ENCODE results near the gene KCTD6.
A peak's percentile ranks its signal among the peaks of the same experiment; 100 is the strongest.

The KCTD6 gene

DNA sequence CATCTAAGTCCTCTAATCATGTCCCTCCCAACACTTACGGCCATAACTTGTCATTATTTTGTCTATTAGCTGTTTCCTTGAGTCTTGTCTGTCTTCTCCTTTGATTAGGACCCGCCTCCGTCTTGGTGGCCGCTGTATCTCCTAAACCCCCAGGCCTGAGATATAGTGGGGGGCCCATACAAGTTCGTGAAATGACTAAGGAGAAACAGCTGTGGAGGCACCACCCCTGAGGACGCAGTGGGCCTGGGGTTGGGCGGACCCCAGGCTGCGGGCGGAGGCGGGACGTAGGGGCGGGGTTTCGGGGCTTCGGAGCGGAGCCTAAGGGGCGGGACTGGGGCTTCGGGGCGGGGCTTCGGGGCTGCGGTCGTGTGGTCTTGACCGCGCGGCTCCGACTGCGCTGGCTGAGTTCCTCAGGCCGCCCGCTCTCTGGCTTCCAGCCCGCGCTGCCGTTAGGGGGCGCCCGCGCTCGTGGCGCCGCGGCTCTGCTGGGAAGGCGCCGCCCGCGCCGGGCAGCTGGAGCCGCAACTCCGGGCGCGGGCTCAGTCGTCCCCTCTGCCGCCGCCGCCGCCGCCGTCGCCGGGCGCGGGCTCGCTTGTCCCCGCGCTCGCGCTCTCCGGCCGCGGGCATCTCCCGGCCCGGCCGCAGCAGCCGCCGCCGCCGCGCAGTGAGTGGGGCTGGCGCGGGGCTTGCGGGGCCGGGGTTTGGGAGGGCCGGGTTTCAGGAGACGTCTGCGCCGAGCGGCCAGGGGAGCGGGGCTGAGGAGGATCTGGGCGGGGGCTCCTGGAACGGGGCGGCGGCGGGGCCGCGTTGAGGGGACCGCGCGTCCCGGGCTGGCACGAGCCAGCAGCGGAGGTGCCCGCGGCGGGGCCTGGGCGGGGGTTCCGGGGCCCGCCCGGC lies at the start of gene KCTD6:
Gene KCTD6 (plus strand): TSS at position 591 of the 897 bp plus-strand sequence. CDS start 6,660 bp downstream, outside the sequence.
- DNase-seq (ENCODE audit: insufficient read length, low spot score) (peak; percentile 96), FAIRE-seq (peak; percentile 84)

DNA sequence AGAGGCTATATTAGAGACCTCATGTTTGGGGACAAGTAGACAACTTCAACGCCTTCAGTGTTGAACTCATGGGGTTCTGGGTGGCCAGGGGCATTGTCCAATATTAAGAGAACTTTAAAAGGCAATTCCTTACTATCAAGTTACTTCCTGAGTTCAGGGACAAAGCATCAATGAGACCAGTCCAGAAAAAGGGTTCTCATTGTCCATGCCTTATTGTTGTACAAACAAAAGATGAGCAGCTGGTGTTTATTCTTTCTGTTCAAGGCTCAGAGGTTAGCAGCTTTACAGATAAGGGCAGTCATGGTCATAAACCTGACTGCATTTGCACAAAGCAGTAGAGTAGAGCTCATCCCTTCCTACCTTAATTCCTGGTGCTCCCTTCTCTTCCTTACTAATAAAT lies 39.7 kb upstream of the KCTD6 start:
- DNase-seq (ENCODE audit: insufficient read length, low spot score), result no peak
- no peak for FAIRE-seq

- DNase-seq (ENCODE audit: insufficient read length, low spot score), result no peak
- FAIRE-seq, result no peak
Observed at GRCh38 chr3:58459160-58459559, 32.7 kb upstream of the KCTD6 start.

DNA sequence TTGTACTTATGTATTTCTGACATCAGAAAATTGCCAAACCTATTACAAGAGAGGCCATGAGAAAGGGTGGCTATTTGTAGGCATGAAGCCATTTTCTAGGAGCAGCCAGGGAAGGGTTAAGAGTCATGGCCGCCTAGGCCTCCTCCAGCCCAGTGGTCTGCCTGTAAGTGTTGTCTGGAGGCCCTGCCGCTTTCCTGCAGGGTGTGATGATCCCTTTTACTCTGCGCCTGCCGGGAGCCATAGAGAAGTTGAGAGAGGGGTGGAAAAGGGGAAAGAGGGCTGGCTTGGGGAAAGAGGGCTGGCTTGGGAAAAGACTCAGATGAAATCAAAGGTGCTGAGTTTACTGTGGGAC lies 29.1 kb upstream of the KCTD6 start:
- FAIRE-seq (no peak), DNase-seq (ENCODE audit: insufficient read length, low spot score) (no peak)

DNA sequence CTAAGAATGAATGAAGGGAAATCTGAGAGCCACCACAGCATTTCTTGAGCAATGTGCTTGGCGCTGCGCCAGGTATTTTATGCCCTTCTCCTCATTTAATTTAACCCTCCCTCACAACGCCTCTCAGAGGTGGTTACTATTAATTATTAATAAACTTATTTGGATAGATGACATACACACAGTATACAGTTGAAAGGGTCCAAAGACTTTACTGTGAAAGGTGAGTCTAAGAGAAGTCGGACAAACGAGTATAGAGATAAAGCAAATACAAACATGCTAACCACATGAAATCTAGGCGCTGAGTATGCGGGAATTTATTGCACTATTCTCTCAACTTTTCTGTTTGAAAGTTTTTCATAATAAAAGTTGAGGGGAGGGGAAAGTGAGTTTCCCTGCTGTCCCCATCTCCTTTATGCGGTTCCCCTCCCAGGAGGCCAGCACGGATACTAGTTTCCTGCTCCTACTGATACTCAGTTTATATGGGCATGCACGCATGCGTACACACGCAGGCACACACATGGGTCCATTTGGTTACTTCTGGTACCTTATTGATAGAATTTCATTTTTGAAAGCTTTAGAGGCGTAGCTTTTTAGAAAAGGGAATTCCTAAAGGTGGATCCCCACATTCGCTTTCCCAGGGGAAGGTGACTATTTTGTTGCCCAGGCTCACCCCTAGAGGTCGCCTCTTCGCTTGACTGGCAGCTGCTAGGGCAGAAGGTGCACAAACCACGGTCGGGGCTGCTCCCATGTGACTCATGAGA lies 28.5 kb upstream of the KCTD6 start:
- DNase-seq (ENCODE audit: insufficient read length, low spot score), result peak; percentile 73

DNA sequence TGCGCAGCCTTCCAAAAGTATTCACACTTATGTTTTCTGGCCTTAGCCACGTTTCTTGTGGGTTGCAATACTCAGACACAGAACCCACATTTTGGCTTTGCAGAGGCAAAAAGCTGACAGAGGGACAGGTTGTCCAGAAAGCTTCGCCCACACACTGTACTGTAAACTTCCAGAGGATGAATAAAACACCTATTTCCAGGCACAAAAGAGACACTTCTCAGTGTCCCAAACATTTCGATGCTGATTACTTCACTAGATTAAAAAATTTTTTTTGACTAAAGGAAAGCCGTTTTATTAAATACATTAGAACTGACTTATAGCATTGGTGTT lies 28.0 kb upstream of the KCTD6 start:
- DNase-seq (ENCODE audit: insufficient read length, low spot score) (no peak), FAIRE-seq (no peak)

More for the DNA sequence above, 28.5 kb upstream of the KCTD6 start:
- peak; percentile 83 for FAIRE-seq

- DNase-seq (ENCODE audit: insufficient read length, low spot score), result no peak
Observed at GRCh38 chr3:58464866-58465265, 27.0 kb upstream of the KCTD6 start.

DNA sequence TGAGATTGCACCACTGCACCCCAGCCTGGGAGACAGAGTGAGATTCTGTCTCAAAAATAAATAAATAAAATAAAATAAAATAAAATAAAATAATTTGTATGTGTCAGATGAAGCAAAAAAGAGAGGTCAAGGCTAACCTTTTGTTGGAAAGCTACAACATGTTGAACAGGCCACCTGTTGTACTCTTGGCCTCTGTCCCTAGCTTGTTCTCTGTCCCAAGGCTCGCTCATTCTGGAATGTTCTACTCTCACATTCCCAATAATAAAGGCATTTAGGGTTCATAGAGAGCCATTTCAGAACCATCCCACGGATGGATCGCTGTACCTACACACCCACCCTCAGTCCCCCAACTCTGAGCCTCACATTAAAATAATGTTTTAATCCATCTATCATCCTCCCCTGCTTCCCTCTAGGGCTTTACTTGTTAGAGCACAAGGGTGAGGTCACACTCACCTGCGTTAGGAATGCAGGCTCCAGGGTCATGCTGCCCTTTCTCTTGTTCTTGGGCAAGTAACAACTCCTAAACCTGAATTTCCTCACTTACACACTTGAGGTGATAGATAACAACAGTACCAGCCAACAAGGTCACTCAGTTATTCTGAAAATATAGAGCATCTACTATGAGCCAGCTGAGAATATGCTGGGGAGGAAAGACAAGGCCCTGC lies 24.9 kb upstream of the KCTD6 start:
- no peak for DNase-seq (ENCODE audit: insufficient read length, low spot score)
- FAIRE-seq, result no peak

More at GRCh38 chr3:58464866-58465265, 27.0 kb upstream of the KCTD6 start:
- FAIRE-seq, result no peak

DNA sequence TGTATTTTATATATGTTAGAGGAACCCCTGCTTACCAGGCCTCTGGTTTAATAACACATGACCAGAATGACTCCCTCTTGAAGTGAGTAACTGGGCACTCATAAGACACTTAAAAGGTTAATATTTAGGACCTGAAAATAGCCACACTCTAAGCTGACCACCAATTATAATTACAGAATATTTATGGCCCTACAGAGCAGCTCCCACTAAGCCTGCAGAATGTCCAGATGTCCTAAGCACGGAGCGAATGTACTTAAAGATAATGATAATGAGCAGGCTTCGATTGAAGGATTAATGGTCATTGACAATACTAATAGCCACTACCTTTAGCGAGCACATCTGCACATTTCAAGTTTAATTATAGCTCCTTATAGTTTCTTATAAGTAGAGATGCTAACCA lies 22.8 kb upstream of the KCTD6 start:
- FAIRE-seq (no peak), DNase-seq (ENCODE audit: insufficient read length, low spot score) (no peak)

GRCh38 chr3:58470363-58471024 lies 21.4 kb upstream of the KCTD6 start:
- DNase-seq (ENCODE audit: insufficient read length, low spot score) (no peak), FAIRE-seq (no peak)

- DNase-seq (ENCODE audit: insufficient read length, low spot score) (no peak), FAIRE-seq (no peak)
Observed at GRCh38 chr3:58471025-58471887, 20.6 kb upstream of the KCTD6 start.

DNA sequence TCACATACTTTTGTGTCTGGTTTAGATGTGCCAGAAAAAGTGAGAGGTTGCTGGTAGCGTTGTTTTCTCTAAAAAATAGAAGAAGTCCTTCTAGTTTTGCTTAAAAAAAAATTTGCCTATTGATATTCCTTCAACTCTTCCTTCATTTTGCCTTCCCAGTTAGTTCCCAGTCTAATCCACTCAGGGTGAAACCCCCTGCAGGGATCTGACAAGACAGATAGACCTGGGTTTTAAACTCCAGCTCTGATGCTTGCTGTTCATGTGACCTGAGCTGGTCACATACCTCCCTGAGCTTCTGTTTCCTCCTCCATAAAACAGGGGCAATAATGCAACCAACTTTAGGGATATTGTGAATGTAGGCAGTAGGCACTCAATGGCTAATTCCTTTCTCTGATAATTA lies 18.6 kb upstream of the KCTD6 start:
- no peak for DNase-seq (ENCODE audit: insufficient read length, low spot score)
- FAIRE-seq, result no peak

DNA sequence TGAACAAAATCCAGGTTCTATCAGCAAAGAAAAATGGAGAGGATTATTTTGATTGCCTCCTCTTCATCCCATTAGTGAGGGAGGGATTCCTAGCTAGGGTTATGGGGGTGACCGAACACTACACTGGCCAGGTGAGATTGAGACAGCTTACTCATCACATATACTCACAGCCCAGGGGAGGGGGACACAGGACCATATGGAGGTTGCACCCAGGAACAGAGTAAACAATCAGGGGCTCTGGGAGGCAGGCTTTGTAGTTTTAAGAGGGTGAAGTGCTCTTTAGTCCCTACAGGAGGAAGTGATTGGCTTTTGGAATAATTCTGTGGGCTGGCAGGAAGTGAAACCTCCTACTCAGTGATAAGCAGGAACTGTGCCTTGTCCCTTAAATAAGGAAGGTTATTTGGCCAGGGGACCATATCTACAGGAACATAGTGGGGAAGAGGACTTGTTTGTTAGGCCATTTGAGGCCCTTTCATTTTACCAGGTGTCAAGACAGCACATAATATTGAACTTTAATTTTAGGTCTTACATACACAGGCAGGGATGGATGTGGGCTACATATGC lies 17.5 kb upstream of the KCTD6 start:
- DNase-seq (ENCODE audit: insufficient read length, low spot score) (no peak), FAIRE-seq (no peak)

GRCh38 chr3:58474967-58475578 lies 16.8 kb upstream of the KCTD6 start:
- no peak for FAIRE-seq
- no peak for DNase-seq (ENCODE audit: insufficient read length, low spot score)

- DNase-seq (ENCODE audit: insufficient read length, low spot score), result no peak
Observed at GRCh38 chr3:58478781-58479180, 13.1 kb upstream of the KCTD6 start.

GRCh38 chr3:58480309-58480708 lies 11.6 kb upstream of the KCTD6 start:
- FAIRE-seq (no peak), DNase-seq (ENCODE audit: insufficient read length, low spot score) (no peak)

More at GRCh38 chr3:58478781-58479180, 13.1 kb upstream of the KCTD6 start:
- FAIRE-seq, result no peak

DNA sequence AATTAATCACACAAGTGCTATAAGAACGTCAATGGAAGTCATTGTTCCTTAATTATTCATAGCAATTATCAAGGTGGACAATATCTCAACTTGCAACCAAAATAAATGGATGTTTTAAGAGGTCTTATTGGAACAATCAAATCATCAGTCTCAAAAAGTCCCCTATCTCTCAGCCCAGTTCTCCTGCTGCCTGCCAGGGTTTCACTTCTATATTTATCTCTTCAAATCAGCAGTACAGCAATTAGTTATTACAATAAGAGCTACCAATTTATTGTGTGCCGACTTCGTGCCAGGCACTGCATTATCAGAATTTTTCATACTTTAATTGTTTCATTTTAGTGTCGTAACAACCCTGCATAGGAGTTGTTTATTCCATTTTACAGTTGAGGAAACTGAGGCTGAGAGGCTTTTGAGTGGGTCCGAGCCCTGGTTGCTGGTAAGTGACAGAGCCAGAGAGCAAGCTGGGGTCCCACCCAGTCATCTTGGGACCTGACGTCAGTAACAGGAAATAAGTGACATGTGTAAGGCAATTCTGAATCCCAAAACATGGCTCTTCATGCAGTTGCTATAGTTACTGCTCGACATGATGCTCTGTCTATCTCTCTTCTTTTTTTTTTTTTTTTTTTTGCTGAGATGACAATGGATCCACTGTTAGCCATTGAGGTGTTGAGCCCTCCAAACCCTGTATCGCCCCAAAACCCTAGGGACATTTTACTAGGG lies 8.8 kb upstream of the KCTD6 start:
- FAIRE-seq (no peak), DNase-seq (ENCODE audit: insufficient read length, low spot score) (no peak)

DNA sequence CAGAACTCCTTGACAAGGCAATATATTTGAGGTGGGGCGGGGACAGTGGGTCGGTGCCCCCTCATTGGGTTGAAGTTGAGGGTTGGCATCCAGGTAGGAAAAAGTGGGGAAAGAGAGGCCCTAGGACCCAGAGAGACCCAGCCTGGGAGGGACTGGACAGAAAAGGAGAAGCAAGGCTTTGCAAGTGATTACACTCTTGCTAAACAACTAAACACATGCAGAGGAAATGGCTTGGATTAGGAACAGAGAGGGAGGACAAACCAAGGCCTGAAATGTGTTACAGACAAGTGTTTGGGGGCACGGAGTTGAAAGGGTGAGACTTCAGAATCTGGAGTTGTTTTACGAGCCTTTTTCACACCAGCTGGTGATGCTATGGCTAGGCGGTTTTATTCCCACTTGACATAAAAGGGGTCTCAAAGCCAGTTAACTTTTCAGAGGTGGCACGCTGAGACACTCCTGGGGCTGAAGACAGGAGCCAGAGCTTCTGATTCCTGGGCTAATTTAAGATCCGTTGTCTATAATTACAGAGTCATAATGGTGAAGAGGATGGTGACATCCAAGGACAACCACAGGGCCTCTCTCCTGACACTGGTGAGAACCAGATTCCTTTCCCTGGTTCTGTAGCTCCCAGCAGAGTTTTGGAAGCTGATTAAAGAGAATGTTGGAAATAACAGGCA lies 7.7 kb upstream of the KCTD6 start:
- FAIRE-seq (no peak), DNase-seq (ENCODE audit: insufficient read length, low spot score) (no peak)

Measured in GM19239 (cell line).